Activated naive CD8-positive, alpha-beta T cell treated with anti-CD3 and anti-CD28 coated beads for 36 hours (primary cell): ENCODE measurements around the gene NEU2. TPM values are rescaled to one million over a fixed set of nuclear protein-coding genes. Genes with fewer than 3 reads are reported as not detected.

ENCODE experiments used
- DNase-seq: peaks from one replicate; pipeline ENCODE4 v3.0.0; 2021
- H3K27ac Mint-ChIP-seq: one replicate; pipeline ENCODE4 v1.8.0; 2022; ENCODE audit warnings: mild to moderate bottlenecking, moderate library complexity, mixed read lengths
- H3K27me3 Mint-ChIP-seq: one replicate; pipeline ENCODE4 v1.8.0; 2022; ENCODE audit warnings: mild to moderate bottlenecking, mixed read lengths
- H3K36me3 Mint-ChIP-seq: one replicate; pipeline ENCODE4 v1.8.0; 2021; ENCODE audit warnings: mild to moderate bottlenecking, mixed read lengths
- H3K4me1 Mint-ChIP-seq: one replicate; pipeline ENCODE4 v1.8.0; 2021; ENCODE audit warnings: mixed read lengths
- H3K4me3 Mint-ChIP-seq: one replicate; pipeline ENCODE4 v1.8.0; 2022; ENCODE audit warnings: mild to moderate bottlenecking, moderate library complexity, mixed read lengths
- H3K9me3 Mint-ChIP-seq: one replicate; pipeline ENCODE4 v1.8.0; 2022; ENCODE audit warnings: mixed read lengths
- total RNA-seq, 2 experiments: library from RNA; stranded (reverse); gene quantifications; one replicate each; pipeline ENCODE4 v1.2.3, GENCODE V29; 2021

Gene NEU2
- total RNA-seq, 2 experiments from 2014 or later = not detected

DNA sequence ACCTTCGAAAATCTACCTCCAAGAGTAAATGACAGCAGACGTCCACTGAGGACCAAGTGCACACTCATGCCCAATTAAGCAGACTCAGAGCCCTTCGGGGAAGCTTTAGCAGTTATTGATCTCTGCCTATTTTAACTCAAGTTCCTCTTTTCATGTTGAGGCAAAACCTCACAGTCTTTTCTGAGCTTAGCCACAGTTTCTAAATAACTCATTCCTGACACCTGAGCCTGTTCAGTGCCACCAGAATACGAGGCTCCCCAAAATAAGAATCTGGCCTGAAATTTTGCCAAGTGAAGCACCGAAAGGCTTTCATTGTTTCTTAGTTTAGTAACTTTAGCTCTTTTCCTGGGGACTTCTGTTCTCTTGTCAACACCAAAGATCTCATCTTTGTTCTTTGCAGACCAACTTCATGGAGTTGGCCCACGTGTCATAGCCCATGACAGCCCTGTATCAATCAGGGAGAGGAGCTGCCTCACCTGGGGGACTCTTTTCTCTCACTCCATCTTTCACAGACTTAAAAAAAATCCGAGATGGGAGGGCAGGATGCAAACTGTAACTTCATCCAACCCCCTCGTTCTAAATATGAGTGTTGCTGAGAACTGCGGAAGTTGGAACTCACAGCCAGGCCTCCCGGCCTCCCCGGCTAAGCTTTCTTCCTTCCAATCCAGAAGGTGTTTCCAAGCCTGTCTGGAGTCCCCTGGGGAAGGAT is 49.9 kb downstream of the NEU2 start:
- Mint-ChIP-seq H3K9me3 (no peaks in the 10 kb centered on the region), H3K4me1 (peaks cover 86% of the 10 kb centered on the region), H3K36me3 (peaks cover 68% of the 10 kb centered on the region), H3K4me3 (peak overlapping the region; percentile 38), H3K27ac (peak overlapping the region; percentile 87), H3K27me3 (no peaks in the 10 kb centered on the region)
- DNase-seq = no peak

- Mint-ChIP-seq H3K9me3 (no peaks in the 10 kb centered on the region), H3K4me3 (peak overlapping the region; percentile 63), H3K27ac (peak overlapping the region; percentile 87), H3K36me3 (peaks cover 67% of the 10 kb centered on the region), H3K27me3 (no peaks in the 10 kb centered on the region), H3K4me1 (peaks cover 80% of the 10 kb centered on the region)
- no peak for DNase-seq
These were observed 50.7 kb downstream of the NEU2 start for GRCh38 chr2:233082931-233083755.

- peak overlapping the region; percentile 63 for H3K4me3 Mint-ChIP-seq
- H3K9me3 Mint-ChIP-seq = no peaks in the 10 kb centered on the region
- H3K4me1 Mint-ChIP-seq = peaks cover 80% of the 10 kb centered on the region
- H3K27ac Mint-ChIP-seq = peak overlapping the region; percentile 87
- no peaks in the 10 kb centered on the region for H3K27me3 Mint-ChIP-seq
- no peak for DNase-seq
- peaks cover 70% of the 10 kb centered on the region for H3K36me3 Mint-ChIP-seq
These were observed 51.3 kb downstream of the NEU2 start for GRCh38 chr2:233083782-233084181.

GRCh38 chr2:233084488-233084887 is 52.0 kb downstream of the NEU2 start:
- H3K4me3 Mint-ChIP-seq = peak overlapping the region; percentile 63
- peaks cover 65% of the 10 kb centered on the region for H3K36me3 Mint-ChIP-seq
- no peaks in the 10 kb centered on the region for H3K27me3 Mint-ChIP-seq
- peak overlapping the region; percentile 87 for H3K27ac Mint-ChIP-seq
- DNase-seq = peak; percentile 36
- H3K4me1 Mint-ChIP-seq = peaks cover 73% of the 10 kb centered on the region
- H3K9me3 Mint-ChIP-seq = no peaks in the 10 kb centered on the region

Other genes with a start within 250 kb of the NEU2 start
- 1 to 10 TPM; 1.5 to 2.4 TPM for gene SNORC, start 162.4 kb upstream of the NEU2 start, total RNA-seq
- not detected for gene NGEF, start 19.4 kb upstream of the NEU2 start, total RNA-seq
- gene INPP5D, start 27.7 kb downstream of the NEU2 start, total RNA-seq = 10 to 100 TPM; 38.7 to 41.8 TPM
- 10 to 100 TPM; 23.4 to 26.1 TPM for gene ATG16L1, start 219.0 kb downstream of the NEU2 start, total RNA-seq